ENCODE data around the gene PPP3CA. TPM values are rescaled to one million over a fixed set of nuclear protein-coding genes. Genes with fewer than 3 reads are reported as not detected.

The PPP3CA gene
- total RNA-seq, 1 experiment from 2014 or later = 31.0 TPM

- ChIA-PET POLR2A (no interaction called here), CTCF (no interaction called here)
- Histone ChIP-seq H3K9me3 (ENCODE audit: control insufficient read depth, insufficient read depth, low read depth, low read length) (no peaks in the 10 kb centered on the region), H3K4me1 (ENCODE audit: control insufficient read depth, insufficient read depth, low read length) (no peaks in the 10 kb centered on the region), H3K4me3 (ENCODE audit: low read depth in 2 of 2, low read length in 2 of 2) (no peak overlapping the region), H3K36me3 (ENCODE audit: control insufficient read depth, insufficient read depth, low read length) (no peaks in the 10 kb centered on the region), H3K27me3 (ENCODE audit: control insufficient read depth, insufficient read depth, low read length) (no peaks in the 10 kb centered on the region), H3K27ac (ENCODE audit: low read length) (no peak overlapping the region)
- intact Hi-C loops (cut with micrococcal nuclease; ENCODE audit: unreplicated experiment) (no loop called here), in situ Hi-C loops (cut with HindIII; ENCODE audit: low pct_unique_long_range_greater_than_20kb, low sequenced_read_pairs) (no loop called here)
- no TSS peak for BruUV-seq (replicated peaks)
- DNase-seq (ENCODE audit: low read depth, low spot score) (no peak), ATAC-seq (no peak)
- TF ChIP-seq SIN3A (IDR thresholded peaks at IDR 0.05; ENCODE audit: borderline replicate concordance, insufficient read depth, low read depth, low read length) (no peak), TCF7L2 (IDR thresholded peaks at IDR 0.05; ENCODE audit: low read depth, low read length) (no peak), REST (IDR thresholded peaks at IDR 0.05; ENCODE audit: insufficient read depth in 1 of 2, low read depth in 2 of 2, low read length in 1 of 2) (no peak), CTCF (IDR thresholded peaks at IDR 0.05) (no peak), POLR2AphosphoS5 (IDR thresholded peaks at IDR 0.05; ENCODE audit: low read depth, low read length) (no peak)
These were observed 171.2 kb downstream of the PPP3CA start for GRCh38 chr4:101175896-101176676.

GRCh38 chr4:101174679-101175345 is 172.5 kb downstream of the PPP3CA start:
- in situ Hi-C loops (cut with HindIII; ENCODE audit: low pct_unique_long_range_greater_than_20kb, low sequenced_read_pairs) (no loop called here), intact Hi-C loops (cut with micrococcal nuclease; ENCODE audit: unreplicated experiment) (no loop called here)
- Histone ChIP-seq H3K9me3 (ENCODE audit: control insufficient read depth, insufficient read depth, low read depth, low read length) (no peaks in the 10 kb centered on the region), H3K27me3 (ENCODE audit: control insufficient read depth, insufficient read depth, low read length) (no peaks in the 10 kb centered on the region), H3K4me3 (ENCODE audit: low read depth in 2 of 2, low read length in 2 of 2) (no peak overlapping the region), H3K4me1 (ENCODE audit: control insufficient read depth, insufficient read depth, low read length) (no peaks in the 10 kb centered on the region), H3K36me3 (ENCODE audit: control insufficient read depth, insufficient read depth, low read length) (no peaks in the 10 kb centered on the region), H3K27ac (ENCODE audit: low read length) (no peak overlapping the region)
- POLR2A ChIA-PET = no interaction called here
- no peak for ATAC-seq
- TF ChIP-seq SIN3A (IDR thresholded peaks at IDR 0.05; ENCODE audit: borderline replicate concordance, insufficient read depth, low read depth, low read length) = no peak
- no peak for TF ChIP-seq CTCF (IDR thresholded peaks at IDR 0.05)
- TF ChIP-seq REST (IDR thresholded peaks at IDR 0.05; ENCODE audit: insufficient read depth in 1 of 2, low read depth in 2 of 2, low read length in 1 of 2) = no peak
- TF ChIP-seq TCF7L2 (IDR thresholded peaks at IDR 0.05; ENCODE audit: low read depth, low read length) = no peak
- no peak for TF ChIP-seq POLR2AphosphoS5 (IDR thresholded peaks at IDR 0.05; ENCODE audit: low read depth, low read length)
- BruUV-seq (replicated peaks) = no TSS peak
- CTCF ChIA-PET = no interaction called here
- DNase-seq (ENCODE audit: low read depth, low spot score) = no peak
